Mesenteric fat pad (tissue), 1 donor: ENCODE measurements around the gene GRB10. TPM values are rescaled to one million over a fixed set of nuclear protein-coding genes. Genes with fewer than 3 reads are reported as not detected.

ENCODE experiments used
- DNase-seq: peaks from one replicate; pipeline ENCODE4 v3.0.0-alpha.2; 2020; ENCODE audit warnings: low spot score
- total RNA-seq: library from RNA; stranded (reverse); fragmentation: NEBNext Ultra II Directional; extraction: Animal tissue kit (Norgen Biotek cat#: 25700); gene quantifications from one replicate; pipeline ENCODE4 v1.2.1, GENCODE V29; 2021
- donor health status: DM: yes; HTN: yes; CAD: no.

The GRB10 gene
- total RNA-seq, 1 donor from 2014 or later = 95.7 TPM

GRCh38 chr7:50674896-50675835 lies 107.5 kb downstream of the GRB10 start:
- no peak for DNase-seq

- DNase-seq = no peak
Observed at GRCh38 chr7:50674299-50674698, 108.4 kb downstream of the GRB10 start.

GRCh38 chr7:50673096-50673495 lies 109.6 kb downstream of the GRB10 start:
- DNase-seq = no peak

- no peak for DNase-seq
Observed at GRCh38 chr7:50672045-50672444, 110.7 kb downstream of the GRB10 start.

GRCh38 chr7:50671386-50671785 lies 111.3 kb downstream of the GRB10 start:
- no peak for DNase-seq

- DNase-seq = no peak
Observed at GRCh38 chr7:50669890-50670289, 112.8 kb downstream of the GRB10 start.

- no peak for DNase-seq
Observed at GRCh38 chr7:50667789-50668226, 114.9 kb downstream of the GRB10 start.

GRCh38 chr7:50667338-50667737 lies 115.4 kb downstream of the GRB10 start:
- DNase-seq = no peak

GRCh38 chr7:50666124-50666496 lies 116.6 kb downstream of the GRB10 start:
- DNase-seq = no peak

- no peak for DNase-seq
Observed at GRCh38 chr7:50665403-50666123, 117.1 kb downstream of the GRB10 start.

GRCh38 chr7:50664937-50665336 lies 117.8 kb downstream of the GRB10 start:
- no peak for DNase-seq

GRCh38 chr7:50664461-50664922 lies 118.2 kb downstream of the GRB10 start:
- no peak for DNase-seq

- DNase-seq = no peak
Observed at GRCh38 chr7:50663396-50664102, 119.1 kb downstream of the GRB10 start.

GRCh38 chr7:50662996-50663395 lies 119.7 kb downstream of the GRB10 start:
- no peak for DNase-seq

GRCh38 chr7:50662041-50662694 lies 120.5 kb downstream of the GRB10 start:
- DNase-seq = no peak

GRCh38 chr7:50661345-50662040 lies 121.2 kb downstream of the GRB10 start:
- DNase-seq = no peak

GRCh38 chr7:50660830-50661175 lies 121.9 kb downstream of the GRB10 start:
- no peak for DNase-seq

- no peak for DNase-seq
Observed at GRCh38 chr7:50660040-50660829, 122.5 kb downstream of the GRB10 start.

- no peak for DNase-seq
Observed at GRCh38 chr7:50659329-50659965, 123.2 kb downstream of the GRB10 start.
